Right renal cortex interstitium (tissue), 3 donors: ENCODE data around the gene PIP5K1B. TPM values are rescaled to one million over a fixed set of nuclear protein-coding genes. Genes with fewer than 3 reads are reported as not detected.

Experiments
- DNase-seq, 3 donors: peaks; one replicate each; pipeline ENCODE4 v3.0.0-alpha.2; 2013; ENCODE audit warnings: low read depth in 3 of 3, low spot score in 2 of 3
- polyA plus RNA-seq, 3 donors: library from polyadenylated mRNA; unstranded; fragments of 120-200 nt; gene quantifications; one replicate each; pipeline ENCODE4 v1.2.1, GENCODE V29; 2013; ENCODE audit not compliant: insufficient read length in 3 of 3

PIP5K1B gene
- polyA plus RNA-seq, 3 donors = 7.7 to 8.5 (median 8.3) TPM

- no peak for DNase-seq
Observed at GRCh38 chr9:68762570-68762969, 57.5 kb downstream of the PIP5K1B start.

- no peak for DNase-seq
Observed at GRCh38 chr9:68763104-68763503, 58.1 kb downstream of the PIP5K1B start.

- DNase-seq = no peak
Observed at GRCh38 chr9:68768619-68769018, 63.6 kb downstream of the PIP5K1B start.

- no peak for DNase-seq
Observed at GRCh38 chr9:68769852-68770251, 64.8 kb downstream of the PIP5K1B start.

GRCh38 chr9:68771376-68771775 lies 66.3 kb downstream of the PIP5K1B start:
- no peak for DNase-seq

GRCh38 chr9:68775003-68775730 lies 70.1 kb downstream of the PIP5K1B start:
- no peak for DNase-seq

GRCh38 chr9:68777070-68777763 lies 72.2 kb downstream of the PIP5K1B start:
- no peak for DNase-seq

GRCh38 chr9:68778635-68779034 lies 73.6 kb downstream of the PIP5K1B start:
- DNase-seq = no peak

GRCh38 chr9:68779558-68780379 lies 74.7 kb downstream of the PIP5K1B start:
- DNase-seq = peak; percentile 90 to 92 (median 91)

GRCh38 chr9:68780380-68780712 lies 75.3 kb downstream of the PIP5K1B start:
- DNase-seq = peak in 1 of 3 donors; percentile 18

GRCh38 chr9:68780720-68781119 lies 75.7 kb downstream of the PIP5K1B start:
- no peak for DNase-seq

- no peak for DNase-seq
Observed at GRCh38 chr9:68781928-68782327, 76.9 kb downstream of the PIP5K1B start.

- no peak for DNase-seq
Observed at GRCh38 chr9:68782546-68782945, 77.5 kb downstream of the PIP5K1B start.

GRCh38 chr9:68785965-68786364 lies 80.9 kb downstream of the PIP5K1B start:
- DNase-seq = no peak

- no peak for DNase-seq
Observed at GRCh38 chr9:68791169-68791568, 86.1 kb downstream of the PIP5K1B start.

GRCh38 chr9:68793605-68794343 lies 88.7 kb downstream of the PIP5K1B start:
- no peak for DNase-seq

- DNase-seq = no peak
Observed at GRCh38 chr9:68794898-68795297, 89.9 kb downstream of the PIP5K1B start.

GRCh38 chr9:68795411-68795810 lies 90.4 kb downstream of the PIP5K1B start:
- no peak for DNase-seq

GRCh38 chr9:68797116-68797515 lies 92.1 kb downstream of the PIP5K1B start:
- no peak for DNase-seq

GRCh38 chr9:68798423-68798822 lies 93.4 kb downstream of the PIP5K1B start:
- no peak for DNase-seq

- no peak for DNase-seq
Observed at GRCh38 chr9:68800836-68801235, 95.8 kb downstream of the PIP5K1B start.
